GM21360 (cell line): ENCODE results near the gene RANBP9.
A peak's percentile ranks its signal among the peaks of the same experiment; 100 is the strongest.

Experiments used
- ATAC-seq: cut with Tn5 transposase; IDR thresholded peaks from one replicate; pipeline ENCODE4 v1.9.1; 2021; ENCODE audit warnings: mild to moderate bottlenecking, moderate library complexity; ENCODE audit not compliant: unreplicated experiment

RANBP9 gene

GRCh38 chr6:13711324-13711732 lies 307 bp downstream of the RANBP9 start:
- peak; percentile 43 for ATAC-seq

DNA sequence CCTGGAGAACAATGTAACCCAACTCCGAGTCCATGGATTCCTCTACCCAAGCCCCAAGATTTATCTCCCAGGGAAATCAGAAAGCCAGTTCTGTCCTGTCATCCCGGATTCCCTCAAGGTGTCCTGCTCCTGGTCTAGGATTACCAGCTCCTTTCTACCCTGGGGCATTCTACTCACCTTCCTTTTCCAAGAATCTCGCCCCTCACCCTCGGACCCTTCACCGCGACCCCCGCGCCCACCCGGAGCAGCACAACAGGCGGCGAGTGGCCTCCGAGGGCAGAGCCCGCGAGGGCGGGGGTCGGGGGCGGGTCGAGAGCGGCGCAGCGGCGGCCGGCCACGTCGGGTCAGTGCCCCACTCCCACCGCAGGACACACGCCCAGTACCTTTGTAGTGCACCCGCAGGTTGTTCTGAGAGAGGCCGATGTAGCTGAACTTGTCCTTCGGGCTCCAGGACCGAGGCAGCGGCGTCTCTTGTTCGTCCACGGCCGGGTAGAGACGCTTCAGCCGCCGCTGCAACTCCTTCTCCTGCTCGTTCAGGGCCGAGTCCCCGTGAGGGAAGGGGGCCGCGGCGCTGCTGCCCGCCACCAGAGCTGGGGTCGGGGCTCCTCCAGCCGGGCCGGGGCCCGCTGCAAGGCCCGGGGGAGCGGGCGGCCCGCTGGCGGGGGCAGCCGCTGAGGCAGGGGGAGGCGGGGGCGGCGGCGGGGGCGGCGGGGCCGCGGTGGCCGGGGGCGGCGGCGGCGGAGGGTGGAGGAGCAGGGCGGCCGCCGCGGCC lies 897 bp downstream of the RANBP9 start:
- peak; percentile 5 for ATAC-seq

GRCh38 chr6:13709689-13710551 lies 1.7 kb downstream of the RANBP9 start:
- ATAC-seq: no peak

GRCh38 chr6:13708736-13709135 lies 2.9 kb downstream of the RANBP9 start:
- ATAC-seq: no peak

GRCh38 chr6:13703496-13703895 lies 8.1 kb downstream of the RANBP9 start:
- no peak for ATAC-seq

- ATAC-seq: peak; percentile 58
Observed at GRCh38 chr6:13702809-13703302, 8.8 kb downstream of the RANBP9 start.

DNA sequence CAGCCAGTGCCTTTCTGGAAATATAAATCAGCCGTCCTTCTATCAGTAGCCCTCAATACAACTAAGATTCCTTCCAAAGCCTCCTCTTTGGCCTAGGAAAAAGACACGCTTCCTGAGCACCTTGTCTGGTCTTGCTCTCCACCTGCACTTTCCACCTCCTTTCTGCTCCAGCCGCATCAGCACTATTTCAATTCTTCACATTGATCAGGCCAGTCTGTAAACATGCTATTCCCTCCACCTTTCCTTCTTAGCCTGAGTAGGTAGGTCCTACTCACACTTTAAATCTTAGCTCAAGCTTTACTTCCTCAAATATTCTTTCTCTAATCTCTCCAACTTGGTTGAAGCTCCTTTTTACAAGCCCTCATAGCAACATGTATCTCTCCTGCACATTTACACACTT lies 11.4 kb downstream of the RANBP9 start:
- no peak for ATAC-seq

GRCh38 chr6:13698715-13699114 lies 12.9 kb downstream of the RANBP9 start:
- ATAC-seq: no peak

DNA sequence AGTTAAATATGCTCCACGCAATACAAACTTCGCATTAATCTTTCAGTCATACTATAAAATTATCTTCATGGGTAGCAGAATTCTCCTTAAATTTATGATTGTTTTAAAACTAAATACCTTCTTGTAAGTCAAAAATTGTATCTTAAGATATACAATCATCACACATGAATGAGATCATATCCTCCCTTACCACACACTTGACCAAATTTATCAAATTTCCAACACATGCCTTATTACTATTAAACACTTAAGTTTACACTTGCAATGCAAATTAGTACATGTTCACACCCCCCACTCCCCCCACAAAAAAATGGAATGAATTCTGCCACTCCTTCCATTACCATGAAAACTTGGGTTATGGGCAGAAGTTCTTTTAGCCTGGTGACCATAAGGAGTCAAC lies 13.8 kb downstream of the RANBP9 start:
- ATAC-seq: no peak

GRCh38 chr6:13696226-13696625 lies 15.4 kb downstream of the RANBP9 start:
- no peak for ATAC-seq

DNA sequence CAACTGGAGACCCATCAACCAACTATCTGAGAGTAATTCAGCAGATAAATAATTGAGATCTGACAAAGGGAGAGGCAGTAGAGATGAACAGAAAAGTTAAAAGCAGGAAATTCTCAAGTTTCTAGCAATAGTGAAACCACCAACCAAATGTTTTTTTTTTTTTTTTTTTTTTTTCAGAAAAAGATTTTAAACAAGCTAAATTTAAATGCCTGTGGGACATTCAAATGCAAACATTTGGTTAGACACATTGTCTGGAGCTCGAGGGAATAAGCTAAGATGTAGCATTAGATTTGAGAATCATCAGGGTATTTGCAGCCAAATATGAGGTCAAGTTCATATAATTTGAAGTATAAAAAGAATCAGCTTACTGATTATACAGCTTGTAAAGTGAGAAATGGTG lies 16.4 kb downstream of the RANBP9 start:
- no peak for ATAC-seq

DNA sequence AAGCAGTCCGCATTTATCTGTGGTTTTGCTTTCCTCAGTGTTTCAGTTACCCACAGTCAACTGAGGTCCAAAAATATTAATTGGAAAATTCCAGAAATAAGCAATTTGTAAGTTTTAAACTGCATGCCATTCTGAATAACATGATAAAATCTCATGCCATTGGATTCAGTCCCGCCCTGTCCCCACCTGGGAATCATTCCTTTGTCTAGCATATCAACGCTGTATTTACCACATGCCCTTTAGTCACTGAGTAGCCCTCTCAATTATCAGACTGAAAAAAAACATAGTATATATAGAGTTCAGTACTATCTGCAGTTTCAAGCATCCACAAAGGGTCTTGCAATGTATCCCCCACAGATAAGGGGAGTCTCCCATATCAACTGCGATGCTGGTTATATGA lies 17.1 kb downstream of the RANBP9 start:
- no peak for ATAC-seq

DNA sequence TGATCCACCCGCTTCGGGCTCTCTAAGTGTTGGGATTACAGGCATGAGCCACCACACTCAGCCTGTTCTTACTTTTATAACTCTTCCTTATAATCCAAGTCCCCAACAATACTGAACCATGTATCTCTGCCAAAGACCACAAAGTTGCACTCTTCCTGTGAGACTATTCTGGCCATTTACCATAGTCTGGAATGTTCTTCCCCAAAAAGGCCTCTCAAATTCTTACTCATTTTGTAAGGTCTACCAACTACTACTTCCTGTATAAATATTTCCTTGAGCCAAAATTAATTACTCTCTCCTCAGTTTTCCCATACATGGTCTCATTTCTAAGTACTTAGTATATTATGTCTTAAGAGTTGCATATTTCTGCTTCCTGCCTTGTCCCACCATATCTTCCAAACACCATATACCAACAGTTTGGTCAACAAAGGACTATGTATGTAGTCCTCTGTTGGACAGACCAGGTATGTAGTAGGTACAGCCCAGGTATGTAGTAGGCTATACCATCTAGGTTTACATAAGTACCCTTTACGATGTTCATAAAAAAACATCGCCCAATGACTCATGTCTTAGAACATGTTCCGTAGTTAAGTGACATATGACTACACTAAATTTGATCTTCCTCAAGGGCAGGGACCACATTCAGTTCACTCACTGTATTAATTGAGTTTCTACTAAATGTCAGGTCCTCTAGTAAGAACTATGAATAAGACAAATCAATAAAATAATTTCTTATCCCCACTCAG lies 22.0 kb downstream of the RANBP9 start:
- no peak for ATAC-seq

GRCh38 chr6:13688692-13689196 lies 22.9 kb downstream of the RANBP9 start:
- no peak for ATAC-seq

DNA sequence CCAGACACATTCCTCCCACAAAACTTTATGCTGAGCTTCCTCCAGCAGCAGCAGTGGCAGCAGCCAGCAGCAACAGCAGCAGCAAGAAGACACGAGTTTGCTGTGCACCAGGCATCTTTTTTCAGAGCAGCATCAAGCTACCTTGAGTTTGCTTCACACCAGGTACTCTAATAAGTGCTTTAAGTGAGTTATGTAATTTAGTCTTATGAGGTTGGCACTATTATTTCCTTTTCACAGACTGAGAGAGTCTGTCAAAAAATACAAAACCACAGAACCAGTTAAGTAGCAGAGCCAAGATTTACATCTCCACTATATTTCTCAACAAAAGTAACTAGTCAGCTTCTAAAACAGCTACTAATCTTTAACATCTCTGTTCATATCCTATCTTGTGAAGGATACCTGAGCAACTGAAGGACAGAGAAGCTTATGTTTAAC lies 23.7 kb downstream of the RANBP9 start:
- no peak for ATAC-seq

DNA sequence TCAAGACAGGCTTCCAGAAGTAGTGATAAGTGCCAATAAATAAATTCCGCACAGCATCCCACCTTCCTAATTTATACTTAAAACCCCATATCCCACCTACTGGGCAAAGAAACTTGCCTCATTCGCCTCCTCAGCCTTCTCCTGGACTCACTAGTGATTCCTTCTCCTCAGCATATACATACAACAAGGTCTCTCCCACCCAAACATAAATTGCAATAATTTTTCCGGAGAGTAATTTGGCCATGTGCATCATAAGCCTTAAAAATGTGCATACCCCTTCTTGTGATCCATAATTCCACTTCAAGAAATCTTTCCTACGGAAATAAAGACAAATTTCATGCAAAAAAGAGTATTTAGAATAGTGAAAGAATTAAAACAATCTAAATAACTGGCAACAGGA lies 26.8 kb downstream of the RANBP9 start:
- ATAC-seq: no peak

GRCh38 chr6:13683038-13683437 lies 28.6 kb downstream of the RANBP9 start:
- ATAC-seq: no peak

DNA sequence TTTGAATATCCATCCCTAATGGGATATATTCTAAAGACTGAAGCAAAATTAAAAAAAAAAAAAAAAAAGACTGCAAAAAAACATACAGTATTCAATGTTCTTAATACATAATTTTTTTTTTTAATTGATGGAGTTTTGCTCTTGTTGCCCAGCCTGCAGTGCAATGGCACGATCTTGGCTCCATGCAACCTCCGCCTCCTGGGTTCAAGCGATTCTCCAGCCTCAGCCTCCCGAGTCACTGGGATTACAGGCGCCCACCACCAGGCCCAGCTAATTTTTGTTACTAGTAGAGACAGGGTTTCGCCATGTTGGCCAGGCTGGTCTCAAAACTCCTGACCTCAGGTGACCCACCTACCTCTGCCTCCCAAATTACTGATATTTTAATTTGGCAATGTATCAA lies 29.3 kb downstream of the RANBP9 start:
- ATAC-seq: no peak

DNA sequence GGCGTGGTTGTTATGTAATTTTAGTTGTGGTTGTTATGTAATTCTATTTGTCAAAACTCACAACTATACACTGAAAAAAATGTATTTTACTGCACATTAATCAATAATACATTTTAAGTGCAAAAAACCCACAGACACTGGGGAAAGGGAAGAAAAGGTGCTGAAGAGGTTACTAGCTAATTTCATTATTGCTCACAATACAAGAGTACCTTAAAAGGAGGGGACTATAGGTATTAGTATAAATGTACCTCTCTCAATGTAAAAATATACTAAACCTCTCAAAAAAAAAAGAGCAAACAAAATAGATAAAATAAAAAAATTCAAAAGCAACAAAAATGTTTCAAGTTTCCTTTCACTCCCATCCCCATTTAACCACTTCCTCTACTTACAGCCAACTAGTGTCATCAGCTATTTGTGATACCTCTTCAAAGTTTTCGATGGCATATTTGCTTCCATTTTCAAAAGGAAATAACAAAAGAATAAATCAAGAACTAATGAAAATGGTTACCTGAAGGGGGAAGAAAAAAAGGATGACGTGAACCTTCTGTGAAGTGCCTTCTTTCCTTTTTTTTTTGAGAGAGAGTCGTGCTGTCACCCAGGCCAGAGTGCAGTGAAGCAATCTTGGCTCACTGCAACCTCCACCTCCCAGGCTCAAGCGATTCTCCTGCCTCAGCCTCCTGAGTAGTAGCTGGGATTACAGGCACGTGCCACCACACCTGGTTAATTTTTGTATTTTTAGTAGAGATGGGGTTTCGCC lies 30.2 kb downstream of the RANBP9 start:
- no peak for ATAC-seq

DNA sequence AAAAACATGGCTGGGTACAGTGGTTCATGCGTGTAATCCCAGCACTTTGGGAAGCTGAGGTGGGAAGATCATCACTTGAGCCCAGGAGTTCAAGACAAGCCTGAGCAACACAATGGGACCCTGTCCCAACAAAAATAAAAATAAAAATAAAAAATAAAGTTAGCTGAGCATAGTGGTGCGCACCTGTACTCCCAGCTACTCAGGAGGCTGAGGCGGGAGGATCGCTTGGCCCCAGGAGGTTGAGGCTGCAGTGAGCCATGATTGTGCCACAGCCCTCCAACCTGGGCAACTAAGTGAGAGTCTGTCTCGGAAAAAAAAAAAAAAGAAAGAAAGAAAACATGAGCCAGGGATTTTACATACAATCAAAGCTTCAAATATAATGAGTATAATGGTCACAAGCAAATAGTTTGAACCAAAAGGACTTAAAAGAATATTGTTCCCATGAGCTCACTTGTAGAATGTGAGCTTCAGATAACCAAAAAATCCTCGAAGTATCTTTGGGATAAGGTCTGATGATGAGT lies 31.1 kb downstream of the RANBP9 start:
- no peak for ATAC-seq
